Lung (tissue), 12 donors: ENCODE results near the gene ESR1. TPM values are rescaled to one million over a fixed set of nuclear protein-coding genes. Genes with fewer than 3 reads are reported as not detected.
A peak's percentile ranks its signal among the peaks of the same experiment; 100 is the strongest.

Experiments
- ATAC-seq: fragments of 200-7000 bp; cut with Tn5 transposase; one replicate; pipeline ENCODE4 v1.9.1; 2020; ENCODE audit warnings: moderate number of reproducible peaks; ENCODE audit not compliant: insufficient read depth, low FRiP score
- DNase-seq, 3 donors: peaks; one replicate each; pipeline ENCODE4 v3.0.0-alpha.2; 2013 to 2017
- H3K27ac ChIP-seq, 2 donors: one replicate each; pipeline ENCODE4 v1.5.1; 2013; ENCODE audit warnings: mild to moderate bottlenecking in 2 of 2, moderate library complexity in 2 of 2, control low read depth in 1 of 2, inconsistent platforms in 1 of 2, low read depth in 1 of 2, low read length in 1 of 2
- H3K27me3 ChIP-seq, 3 donors: one replicate each; pipeline ENCODE4 v1.5.1; 2013; ENCODE audit warnings: low read length in 2 of 3; ENCODE audit not compliant: control insufficient read depth in 3 of 3, insufficient read depth in 3 of 3
- H3K36me3 ChIP-seq, 4 donors: one replicate each; pipeline ENCODE4 v1.5.1; 2013; ENCODE audit warnings: low read length in 4 of 4, mild to moderate bottlenecking in 1 of 4, moderate library complexity in 1 of 4; ENCODE audit not compliant: control insufficient read depth in 4 of 4, insufficient read depth in 4 of 4
- H3K4me1 ChIP-seq, 5 donors: one replicate each; pipeline ENCODE4 v1.5.1; 2013; ENCODE audit warnings: low read length in 5 of 5, mild to moderate bottlenecking in 2 of 5, moderate library complexity in 1 of 5; ENCODE audit not compliant: control insufficient read depth in 5 of 5, insufficient read depth in 5 of 5
- H3K4me3 ChIP-seq: one replicate; pipeline ENCODE4 v1.5.1; 2013; ENCODE audit warnings: mild to moderate bottlenecking, control low read depth, moderate library complexity
- H3K9ac ChIP-seq, 2 donors: one replicate each; pipeline ENCODE4 v1.5.1; 2013; ENCODE audit warnings: low read length in 2 of 2, control low read depth in 1 of 2; ENCODE audit not compliant: insufficient read depth in 1 of 2
- H3K9me3 ChIP-seq, 4 donors: one replicate each; pipeline ENCODE4 v1.5.1; 2013; ENCODE audit warnings: low read length in 3 of 4, mild to moderate bottlenecking in 1 of 4, moderate library complexity in 1 of 4; ENCODE audit not compliant: control insufficient read depth in 4 of 4, insufficient read depth in 3 of 4
- WGBS, 2 donors: extraction: QIAGEN DNeasy Blood & Tissue Kit; methylation state at CpG; one replicate each; pipeline ENCODE4 v1.1.7; 2013; 5-methylcytosine and 5-hydroxymethylcytosine counted together
- polyA plus RNA-seq, 2 donors: library from polyadenylated mRNA; stranded (reverse); fragments of 200-250 nt; gene quantifications; one replicate each; pipeline ENCODE4 v1.2.1, GENCODE V29; 2013
- total RNA-seq, 2 donors: library from RNA; depleted of rRNA in 1 of 2; stranded (reverse); fragments of >200 nt in 1 of 2; gene quantifications; one replicate each; pipeline ENCODE4 v1.2.1, GENCODE V29; 2014 to 2021
- TF ChIP-seq, protein P1 (sequence below): IDR thresholded peaks from 2 replicates; pipeline ENCODE4 v1.5.1; 2012; ENCODE audit warnings: mild to moderate bottlenecking; ENCODE audit errors: control extremely low read depth, extremely low read depth
- donor health status: control.
- donor health status: control.
- donor health status: Bipolar disorder and iron deficiency.
- donor health status: healthy.
- donor health status: DM: yes; HTN: yes; CAD: no.

Gene ESR1
- total and polyA plus RNA-seq, 4 donors, result 0.14 to 3.7 (median 0.78) TPM

DNA sequence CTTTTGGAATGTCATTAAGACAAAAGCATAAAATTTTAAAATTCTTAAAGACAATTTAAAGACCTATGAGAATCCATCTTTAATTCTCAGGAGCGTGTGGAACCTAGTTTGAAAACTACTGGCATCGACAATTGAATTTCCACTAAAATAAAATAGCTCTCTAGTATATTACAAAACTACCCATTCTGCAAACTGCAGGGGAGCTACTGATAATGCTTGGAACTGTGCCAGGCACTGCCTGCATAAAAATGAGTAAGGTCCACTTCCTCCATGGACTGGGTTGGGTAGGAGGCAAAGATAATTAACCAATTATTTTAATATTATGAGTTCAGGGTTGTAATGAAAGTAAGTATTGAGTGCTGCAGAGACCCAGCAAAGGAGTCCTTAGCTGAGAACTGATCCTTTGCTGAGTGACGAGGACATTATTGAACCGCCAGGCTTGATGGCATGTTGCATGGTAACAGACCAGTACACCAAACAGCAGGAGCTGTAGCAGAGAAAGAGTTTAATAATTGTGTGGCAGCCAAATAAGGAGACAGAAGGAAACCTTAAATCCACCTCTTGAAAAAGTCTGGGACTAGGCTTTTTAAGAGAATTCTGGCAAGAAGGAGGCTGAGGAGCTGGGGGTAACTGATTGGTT, 261.3 kb downstream of the ESR1 start:
- 80 to 97% methylated on average over 4 of the region's 4 CpGs for WGBS, 2 donors
- Histone ChIP-seq H3K4me1 (peaks cover 0 to 2% (median 0%) of the 10 kb centered on the region in 5 donors), H3K27me3 (no peaks in the 10 kb centered on the region), H3K9me3 (no peaks in the 10 kb centered on the region), H3K4me3 (no peak overlapping the region), H3K27ac (no peak overlapping the region), H3K36me3 (no peaks in the 10 kb centered on the region), H3K9ac (no peak overlapping the region)
- ATAC-seq (no peak), DNase-seq (peak in 1 of 3 donors; percentile 30)
- TF ChIP-seq, protein P1, sequence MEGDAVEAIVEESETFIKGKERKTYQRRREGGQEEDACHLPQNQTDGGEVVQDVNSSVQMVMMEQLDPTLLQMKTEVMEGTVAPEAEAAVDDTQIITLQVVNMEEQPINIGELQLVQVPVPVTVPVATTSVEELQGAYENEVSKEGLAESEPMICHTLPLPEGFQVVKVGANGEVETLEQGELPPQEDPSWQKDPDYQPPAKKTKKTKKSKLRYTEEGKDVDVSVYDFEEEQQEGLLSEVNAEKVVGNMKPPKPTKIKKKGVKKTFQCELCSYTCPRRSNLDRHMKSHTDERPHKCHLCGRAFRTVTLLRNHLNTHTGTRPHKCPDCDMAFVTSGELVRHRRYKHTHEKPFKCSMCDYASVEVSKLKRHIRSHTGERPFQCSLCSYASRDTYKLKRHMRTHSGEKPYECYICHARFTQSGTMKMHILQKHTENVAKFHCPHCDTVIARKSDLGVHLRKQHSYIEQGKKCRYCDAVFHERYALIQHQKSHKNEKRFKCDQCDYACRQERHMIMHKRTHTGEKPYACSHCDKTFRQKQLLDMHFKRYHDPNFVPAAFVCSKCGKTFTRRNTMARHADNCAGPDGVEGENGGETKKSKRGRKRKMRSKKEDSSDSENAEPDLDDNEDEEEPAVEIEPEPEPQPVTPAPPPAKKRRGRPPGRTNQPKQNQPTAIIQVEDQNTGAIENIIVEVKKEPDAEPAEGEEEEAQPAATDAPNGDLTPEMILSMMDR, result no peak

DNA sequence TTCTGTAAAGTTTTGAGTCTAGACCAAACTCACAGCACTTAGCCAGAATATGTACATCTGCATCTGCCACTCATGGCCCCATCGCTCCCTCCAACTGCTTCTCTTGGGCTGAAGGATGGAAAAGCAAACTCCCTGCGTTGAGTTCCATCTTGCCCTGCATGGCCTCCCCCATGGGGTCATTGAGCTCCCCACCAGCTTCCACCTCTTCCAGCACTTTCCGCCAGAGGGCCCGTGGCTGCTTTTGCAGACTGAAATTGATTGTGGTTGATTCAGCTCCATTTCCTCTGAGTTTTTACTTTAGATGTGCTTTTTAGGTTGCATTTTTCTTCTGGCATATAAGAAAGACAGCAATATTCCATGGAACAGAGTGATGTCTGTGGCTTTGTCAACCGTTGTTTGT, 263.1 kb downstream of the ESR1 start:
- ATAC-seq, result no peak

DNA sequence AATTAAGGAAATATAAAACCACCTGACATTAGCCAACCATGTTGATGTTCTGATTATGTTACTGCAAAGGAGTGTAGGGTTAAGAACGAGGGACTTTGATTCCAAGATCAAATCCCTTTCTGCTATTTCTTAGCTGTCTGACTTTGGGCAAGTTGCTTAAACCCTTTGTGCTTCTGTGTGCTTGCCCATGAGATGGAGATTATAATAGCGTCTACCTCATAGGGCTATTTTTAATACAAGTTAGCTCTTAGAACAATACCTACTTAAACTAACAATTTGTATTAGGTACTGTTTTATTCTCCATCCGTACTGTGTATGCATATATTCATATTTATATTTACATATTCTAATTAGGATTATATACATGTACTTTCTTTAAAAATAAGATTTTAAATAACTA, 263.8 kb downstream of the ESR1 start:
- H3K9ac ChIP-seq, result no peak overlapping the region
- no peak overlapping the region for H3K4me3 ChIP-seq
- no peaks in the 10 kb centered on the region for H3K27me3 ChIP-seq
- H3K9me3 ChIP-seq, result peaks cover 0 to 5% (median 1%) of the 10 kb centered on the region in 4 donors
- 89 to 91% methylated on average over 3 of the region's 3 CpGs for WGBS, 2 donors
- no peaks in the 10 kb centered on the region for H3K36me3 ChIP-seq
- ATAC-seq (no peak), DNase-seq (no peak)
- TF ChIP-seq, protein P1, result no peak
- H3K27ac ChIP-seq, result no peak overlapping the region
- peaks cover 0 to 2% (median 0%) of the 10 kb centered on the region in 5 donors for H3K4me1 ChIP-seq

More for the DNA sequence above, 263.1 kb downstream of the ESR1 start:
- TF ChIP-seq, protein P1, result no peak
- no peak overlapping the region for H3K4me3 ChIP-seq
- no peaks in the 10 kb centered on the region for H3K36me3 ChIP-seq
- peaks cover 0 to 3% (median 1%) of the 10 kb centered on the region in 4 donors for H3K9me3 ChIP-seq
- H3K9ac ChIP-seq, result no peak overlapping the region
- DNase-seq, result no peak
- H3K27ac ChIP-seq, result no peak overlapping the region
- H3K27me3 ChIP-seq, result no peaks in the 10 kb centered on the region
- WGBS, 2 donors, result 89 to 92% methylated on average over 5 of the region's 5 CpGs
- H3K4me1 ChIP-seq, result peaks cover 0 to 2% (median 0%) of the 10 kb centered on the region in 5 donors
